KOPT-K1 (cell line): ENCODE results near the gene BPIFB2.

Experiments
- H3K27ac ChIP-seq: fragments of 200-600 bp; sonication (generic); 2 replicates; pipeline ENCODE4 v1.5.1; 2016; ENCODE audit warnings: antibody characterized with exemption, mild to moderate bottlenecking, low read depth, low read length; ENCODE audit not compliant: poor library complexity, severe bottlenecking
- H3K36me3 ChIP-seq: fragments of 200-600 bp; sonication (generic); 2 replicates; pipeline ENCODE4 v1.5.1; 2017; ENCODE audit warnings: antibody characterized with exemption, mild to moderate bottlenecking, low read length, moderate library complexity; ENCODE audit not compliant: insufficient read depth
- H3K9me3 ChIP-seq: fragments of 200-600 bp; sonication (generic); 2 replicates; pipeline ENCODE4 v1.5.1; 2017; ENCODE audit warnings: antibody characterized with exemption, low read length, mild to moderate bottlenecking; ENCODE audit not compliant: insufficient read depth, poor library complexity, severe bottlenecking

The BPIFB2 gene

DNA sequence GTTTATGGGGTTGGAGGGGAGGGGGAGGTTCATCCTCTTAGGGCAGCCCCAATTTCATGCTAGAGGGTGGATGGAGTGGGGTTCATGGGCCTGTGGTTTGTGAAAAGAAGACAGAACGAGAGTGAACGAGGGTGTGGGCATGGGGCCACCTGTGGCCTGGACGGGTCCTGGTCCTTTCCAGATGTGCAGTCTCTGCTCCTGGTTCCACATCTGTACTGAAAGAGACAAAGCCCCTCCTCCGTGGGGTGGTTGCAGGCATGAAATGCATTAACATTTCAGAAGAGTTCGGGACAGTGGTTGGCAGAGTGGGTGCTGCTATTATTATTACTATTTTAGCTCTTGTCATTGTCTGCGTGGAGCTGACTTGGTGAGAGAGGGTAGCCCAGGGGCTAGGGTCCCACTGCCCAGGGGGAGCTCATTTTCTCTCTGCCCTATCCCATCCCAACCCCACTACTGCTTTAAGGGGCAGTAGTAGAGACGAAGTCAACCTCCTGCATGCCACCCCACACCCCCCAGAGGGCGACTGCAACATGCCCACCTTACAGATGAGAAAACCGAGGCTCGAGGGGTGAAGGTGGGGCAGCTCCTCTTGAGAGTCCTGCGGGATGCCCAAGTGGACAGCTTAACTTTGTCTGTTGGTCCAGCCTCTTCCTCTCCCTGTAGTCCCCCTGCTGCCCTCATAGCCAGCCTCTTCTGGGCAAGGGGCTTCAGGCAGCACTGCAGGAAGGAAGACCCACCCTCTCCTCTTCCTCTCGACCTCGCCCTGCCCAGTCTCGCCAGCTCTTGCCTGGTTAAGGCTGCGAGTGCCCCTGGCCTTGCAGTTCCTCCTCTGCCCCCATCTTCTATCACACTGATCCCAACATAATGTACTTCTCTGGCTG lies 8.4 kb downstream of the BPIFB2 start:
- no peaks in the 10 kb centered on the region for H3K36me3 ChIP-seq
- H3K9me3 ChIP-seq: no peaks in the 10 kb centered on the region
- no peak overlapping the region for H3K27ac ChIP-seq

GRCh38 chr20:33016581-33017109 lies 9.1 kb downstream of the BPIFB2 start:
- Histone ChIP-seq H3K27ac (no peak overlapping the region), H3K9me3 (no peaks in the 10 kb centered on the region), H3K36me3 (no peaks in the 10 kb centered on the region)

DNA sequence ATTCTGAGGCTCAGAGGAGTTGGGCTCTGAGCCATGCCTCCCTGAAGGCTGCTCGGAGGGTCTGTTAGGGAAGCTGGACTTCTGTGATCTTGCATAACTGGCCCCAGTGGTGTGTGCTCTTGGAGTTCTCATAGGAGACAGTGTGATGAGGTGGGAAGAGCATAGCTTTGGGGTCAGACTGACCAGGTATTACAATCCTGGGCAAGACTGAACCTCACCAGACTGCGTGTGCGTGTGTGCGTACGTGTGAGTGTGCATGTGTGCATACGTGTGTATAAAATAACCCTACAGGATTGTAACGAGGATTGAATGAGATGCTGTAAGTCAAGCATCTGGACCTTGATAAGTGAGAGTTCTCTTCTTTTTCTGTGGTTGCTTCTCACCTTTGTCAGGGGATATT lies 10.0 kb downstream of the BPIFB2 start:
- Histone ChIP-seq H3K9me3 (no peaks in the 10 kb centered on the region), H3K36me3 (no peaks in the 10 kb centered on the region), H3K27ac (no peak overlapping the region)

DNA sequence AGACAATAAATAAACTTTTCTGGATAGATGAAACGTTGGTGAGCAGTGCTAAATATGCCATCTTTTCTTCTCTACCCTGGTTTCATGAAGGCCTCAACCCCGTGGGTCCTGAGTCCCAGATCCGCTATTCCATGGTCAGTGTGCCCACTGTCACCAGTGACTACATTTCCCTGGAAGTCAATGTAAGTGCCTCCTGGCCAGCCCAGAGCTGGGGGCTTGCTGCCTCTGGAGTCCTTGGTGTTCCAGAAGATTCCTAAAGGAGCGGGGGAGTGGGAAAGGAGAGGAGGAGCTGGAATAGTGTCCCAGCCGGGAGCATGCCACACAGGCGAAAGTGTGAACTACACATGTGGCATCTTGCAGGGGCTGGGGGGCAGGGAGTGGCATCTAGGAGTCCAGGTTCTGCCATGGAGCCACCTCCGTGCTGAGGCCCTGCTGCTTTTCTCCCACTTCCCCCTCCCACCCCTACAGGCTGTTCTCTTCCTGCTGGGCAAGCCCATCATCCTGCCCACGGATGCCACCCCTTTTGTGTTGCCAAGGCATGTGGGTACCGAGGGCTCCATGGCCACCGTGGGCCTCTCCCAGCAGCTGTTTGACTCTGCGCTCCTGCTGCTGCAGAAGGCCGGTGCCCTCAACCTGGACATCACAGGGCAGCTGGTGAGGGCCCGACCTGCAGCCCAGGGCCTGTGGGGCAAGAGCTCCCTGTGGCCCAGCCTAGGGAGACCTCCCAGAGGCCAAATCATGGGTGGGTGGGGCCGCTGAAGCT lies 10.8 kb downstream of the BPIFB2 start:
- Histone ChIP-seq H3K36me3 (no peaks in the 10 kb centered on the region), H3K27ac (no peak overlapping the region), H3K9me3 (no peaks in the 10 kb centered on the region)

DNA sequence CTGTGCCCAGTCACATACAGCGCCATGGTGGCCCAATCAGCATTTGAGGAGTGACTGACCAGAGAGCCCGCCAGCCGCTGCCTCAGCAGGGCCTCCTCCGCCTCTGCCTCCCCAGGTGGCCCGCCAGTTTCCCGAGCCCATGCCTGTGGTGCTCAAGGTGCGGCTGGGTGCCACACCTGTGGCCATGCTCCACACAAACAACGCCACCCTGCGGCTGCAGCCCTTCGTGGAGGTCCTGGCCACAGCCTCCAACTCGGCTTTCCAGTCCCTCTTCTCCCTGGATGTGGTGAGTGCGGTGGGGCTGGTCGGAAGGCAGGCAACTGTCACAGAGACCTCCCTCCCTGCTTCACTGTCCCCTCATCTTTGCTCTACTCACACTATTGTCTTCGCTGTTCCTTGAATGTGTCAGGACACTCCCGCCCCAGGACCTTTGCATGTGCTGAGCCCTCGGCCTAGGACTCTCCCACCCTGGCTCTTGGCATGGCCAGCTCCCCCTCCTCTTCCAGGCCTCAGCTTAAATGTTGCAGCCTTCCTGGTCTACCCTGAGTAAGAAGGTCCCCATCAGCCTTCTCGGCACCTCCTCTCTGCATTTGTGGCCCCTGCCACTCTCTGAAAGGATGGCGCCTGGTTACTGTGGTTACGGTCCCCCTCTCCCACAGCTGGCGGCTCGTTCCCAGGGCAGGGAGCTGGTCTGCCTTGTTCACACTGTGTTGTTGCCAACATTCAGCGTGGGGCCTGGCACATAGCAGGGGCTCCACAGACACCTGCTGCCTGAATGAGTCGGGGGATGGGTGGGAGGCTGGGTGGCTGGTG lies 12.2 kb downstream of the BPIFB2 start:
- Histone ChIP-seq H3K36me3 (no peaks in the 10 kb centered on the region), H3K9me3 (no peaks in the 10 kb centered on the region), H3K27ac (no peak overlapping the region)

GRCh38 chr20:33020278-33021161 lies 13.0 kb downstream of the BPIFB2 start:
- no peaks in the 10 kb centered on the region for H3K9me3 ChIP-seq
- H3K36me3 ChIP-seq: no peaks in the 10 kb centered on the region
- no peak overlapping the region for H3K27ac ChIP-seq

DNA sequence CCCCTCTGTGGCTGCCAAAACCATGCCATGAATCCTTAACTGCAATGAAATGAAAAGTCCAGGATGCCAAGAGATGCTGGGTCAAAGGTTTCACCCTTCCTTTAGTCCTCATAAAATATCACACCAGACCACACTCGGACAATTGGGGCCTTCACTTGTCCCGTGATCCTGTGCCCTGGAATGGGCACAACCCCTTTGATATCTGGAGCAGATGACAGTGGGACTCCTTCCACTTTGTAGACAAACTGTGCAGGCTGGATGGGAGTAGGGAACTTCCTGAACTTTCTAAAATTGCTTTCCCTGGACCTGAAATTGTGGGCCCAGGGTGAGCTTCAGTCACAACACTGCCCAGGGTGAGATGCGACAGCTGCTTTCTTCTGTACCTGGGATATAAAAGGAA lies 14.4 kb downstream of the BPIFB2 start:
- no peak overlapping the region for H3K27ac ChIP-seq
- no peaks in the 10 kb centered on the region for H3K36me3 ChIP-seq
- H3K9me3 ChIP-seq: no peaks in the 10 kb centered on the region

DNA sequence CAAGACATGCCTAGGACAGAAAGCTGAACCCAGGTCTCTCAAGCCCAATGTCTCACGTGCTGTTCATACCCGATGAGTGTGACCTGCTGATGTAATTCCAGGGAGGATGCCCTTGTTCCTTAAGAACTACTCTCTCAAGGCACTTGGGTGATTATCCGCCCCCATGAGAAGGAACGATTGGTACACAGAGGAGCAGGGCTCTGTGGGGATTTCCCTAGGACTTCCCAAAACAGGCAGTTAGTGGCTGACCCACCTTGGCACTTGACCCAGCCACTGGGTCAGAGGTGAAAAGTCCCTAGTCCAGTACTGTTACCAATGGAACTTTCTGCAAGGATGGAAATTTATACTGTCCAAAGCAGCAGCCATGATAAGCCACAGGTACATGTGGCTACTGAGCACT lies 14.8 kb downstream of the BPIFB2 start:
- no peak overlapping the region for H3K27ac ChIP-seq
- no peaks in the 10 kb centered on the region for H3K36me3 ChIP-seq
- no peaks in the 10 kb centered on the region for H3K9me3 ChIP-seq

DNA sequence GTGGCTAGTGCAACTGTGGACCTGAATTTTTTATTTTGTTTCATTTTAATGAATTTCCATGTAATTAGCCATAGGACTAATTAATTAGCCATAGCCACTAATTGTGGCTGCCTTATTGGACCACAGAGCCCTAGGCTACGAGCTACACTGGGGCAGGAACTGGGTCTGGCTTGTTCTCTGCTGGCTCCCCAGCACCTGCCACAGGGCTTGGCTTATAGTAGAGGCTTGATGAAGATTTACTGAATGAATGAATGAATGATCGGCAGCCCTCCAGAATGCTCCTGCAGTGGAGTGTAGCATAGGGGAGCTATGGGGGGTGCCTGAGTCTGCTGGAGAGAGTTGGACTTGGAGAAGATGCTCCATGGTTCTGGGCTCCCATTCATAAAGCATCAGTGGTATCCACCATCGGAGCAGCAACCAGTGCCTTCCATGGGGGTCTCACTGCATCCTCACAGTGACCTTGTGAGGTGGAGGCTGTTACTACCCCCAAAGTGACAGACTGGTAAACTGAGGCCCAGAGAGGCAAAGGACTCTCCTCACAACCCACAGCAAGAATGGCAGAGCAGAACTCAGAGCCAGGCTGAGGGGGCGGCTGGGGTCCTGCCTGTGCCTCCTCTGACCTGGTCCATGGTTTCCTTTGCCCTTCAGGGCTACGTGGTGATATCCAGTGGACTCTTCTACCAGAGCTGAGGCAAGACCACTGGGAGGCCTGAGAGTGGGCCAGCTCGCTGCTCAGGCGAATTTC lies 15.4 kb downstream of the BPIFB2 start:
- Histone ChIP-seq H3K27ac (no peak overlapping the region), H3K36me3 (no peaks in the 10 kb centered on the region), H3K9me3 (no peaks in the 10 kb centered on the region)

GRCh38 chr20:33023439-33024242 lies 16.1 kb downstream of the BPIFB2 start:
- H3K36me3 ChIP-seq: no peaks in the 10 kb centered on the region
- H3K27ac ChIP-seq: no peak overlapping the region

GRCh38 chr20:33024243-33024560 lies 16.7 kb downstream of the BPIFB2 start:
- no peak overlapping the region for H3K27ac ChIP-seq

More at GRCh38 chr20:33023439-33024242, 16.1 kb downstream of the BPIFB2 start:
- no peaks in the 10 kb centered on the region for H3K9me3 ChIP-seq

GRCh38 chr20:33024609-33025317 lies 17.3 kb downstream of the BPIFB2 start:
- Histone ChIP-seq H3K36me3 (no peaks in the 10 kb centered on the region), H3K9me3 (no peaks in the 10 kb centered on the region), H3K27ac (no peak overlapping the region)

More at GRCh38 chr20:33024243-33024560, 16.7 kb downstream of the BPIFB2 start:
- no peaks in the 10 kb centered on the region for H3K36me3 ChIP-seq
- H3K9me3 ChIP-seq: no peaks in the 10 kb centered on the region
